ENCODE measurements around the gene CD7.

Gene CD7

GRCh38 chr17:82292251-82293154 is 24.9 kb downstream of the CD7 start:
- Histone ChIP-seq H3K4me3 (replicated peaks; ENCODE audit: low read depth, low read length) (peak overlapping the region; percentile 82), H3K36me3 (ENCODE audit: control insufficient read depth, insufficient read depth, low read length) (no peaks in the 10 kb centered on the region), H3K27me3 (replicated peaks; ENCODE audit: control insufficient read depth, insufficient read depth, low read length) (no peaks in the 10 kb centered on the region)
- TF ChIP-seq CTCF (IDR thresholded peaks at IDR 0.05; ENCODE audit: insufficient read depth, low read length, poor library complexity, severe bottlenecking) = no peak
- peak; percentile 95 for DNase-seq (ENCODE audit: extremely low read depth, insufficient read length)

DNA sequence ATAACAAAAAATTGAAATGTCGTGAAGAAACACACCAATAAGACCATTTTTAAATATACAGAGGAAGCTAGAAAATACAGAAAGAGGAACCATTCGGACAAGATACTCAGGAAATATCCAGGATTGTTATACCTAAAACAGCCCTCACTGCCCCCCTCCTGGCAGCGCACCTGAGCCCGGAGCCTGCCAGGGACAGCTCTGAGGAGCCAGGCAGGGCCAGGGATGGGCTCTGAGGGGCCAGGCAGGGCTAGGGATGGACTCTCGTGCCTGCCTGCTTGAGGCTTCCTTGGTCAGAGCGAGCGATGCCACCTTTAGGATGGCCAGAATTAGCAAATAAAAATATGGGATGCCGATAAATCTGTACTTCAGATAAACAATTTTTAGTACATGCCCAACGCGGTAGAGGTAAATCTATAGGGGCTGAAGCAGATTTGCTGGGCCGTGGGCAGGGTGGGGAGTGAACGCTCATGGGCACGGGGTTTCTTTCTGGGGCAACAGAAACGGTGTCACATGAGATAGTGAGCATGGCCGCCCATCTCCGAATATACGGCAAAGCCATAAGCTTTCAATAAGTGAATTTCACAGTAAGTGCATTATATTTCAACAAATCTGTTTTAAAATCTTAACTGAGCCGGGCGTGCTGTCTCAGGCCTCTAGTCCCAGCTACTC is 25.7 kb downstream of the CD7 start:
- no peak for TF ChIP-seq CTCF (IDR thresholded peaks at IDR 0.05; ENCODE audit: insufficient read depth, low read length, poor library complexity, severe bottlenecking)
- Histone ChIP-seq H3K27me3 (replicated peaks; ENCODE audit: control insufficient read depth, insufficient read depth, low read length) (no peaks in the 10 kb centered on the region), H3K36me3 (ENCODE audit: control insufficient read depth, insufficient read depth, low read length) (no peaks in the 10 kb centered on the region), H3K4me3 (replicated peaks; ENCODE audit: low read depth, low read length) (peak overlapping the region; percentile 82)
- no peak for DNase-seq (ENCODE audit: extremely low read depth, insufficient read length)

GRCh38 chr17:82287868-82288801 is 29.3 kb downstream of the CD7 start:
- no peaks in the 10 kb centered on the region for H3K36me3 ChIP-seq (ENCODE audit: control insufficient read depth, insufficient read depth, low read length)
- no peak for DNase-seq (ENCODE audit: extremely low read depth, insufficient read length)
- TF ChIP-seq CTCF (IDR thresholded peaks at IDR 0.05; ENCODE audit: insufficient read depth, low read length, poor library complexity, severe bottlenecking) = no peak
- H3K4me3 ChIP-seq (replicated peaks; ENCODE audit: low read depth, low read length) = no peak overlapping the region
- H3K27me3 ChIP-seq (replicated peaks; ENCODE audit: control insufficient read depth, insufficient read depth, low read length) = no peaks in the 10 kb centered on the region

- Histone ChIP-seq H3K4me3 (replicated peaks; ENCODE audit: low read depth, low read length) (no peak overlapping the region), H3K27me3 (replicated peaks; ENCODE audit: control insufficient read depth, insufficient read depth, low read length) (no peaks in the 10 kb centered on the region), H3K36me3 (ENCODE audit: control insufficient read depth, insufficient read depth, low read length) (no peaks in the 10 kb centered on the region)
- no peak for DNase-seq (ENCODE audit: extremely low read depth, insufficient read length)
- no peak for TF ChIP-seq CTCF (IDR thresholded peaks at IDR 0.05; ENCODE audit: insufficient read depth, low read length, poor library complexity, severe bottlenecking)
Measured at GRCh38 chr17:82287013-82287867, 30.2 kb downstream of the CD7 start.

- Histone ChIP-seq H3K4me3 (replicated peaks; ENCODE audit: low read depth, low read length) (no peak overlapping the region), H3K27me3 (replicated peaks; ENCODE audit: control insufficient read depth, insufficient read depth, low read length) (peaks cover 2% of the 10 kb centered on the region; the same call in 1 of the 2 replicates), H3K36me3 (ENCODE audit: control insufficient read depth, insufficient read depth, low read length) (no peaks in the 10 kb centered on the region)
- DNase-seq (ENCODE audit: extremely low read depth, insufficient read length) = no peak
- TF ChIP-seq CTCF (IDR thresholded peaks at IDR 0.05; ENCODE audit: insufficient read depth, low read length, poor library complexity, severe bottlenecking) = no peak
Measured at GRCh38 chr17:82285141-82285540, 32.3 kb downstream of the CD7 start.
